Endothelial cell (in vitro differentiated cells): ENCODE results near the gene CD207. TPM values are rescaled to one million over a fixed set of nuclear protein-coding genes. Genes with fewer than 3 reads are reported as not detected.

Source experiments
- DNase-seq: peaks from one replicate; pipeline ENCODE4 v3.0.0; 2021; ENCODE audit warnings: low spot score
- H3K27ac Mint-ChIP-seq: one replicate; pipeline ENCODE4 v1.8.0; 2021; ENCODE audit warnings: mixed read lengths, inconsistent platforms; ENCODE audit not compliant: unreplicated experiment
- H3K27me3 Mint-ChIP-seq: one replicate; pipeline ENCODE4 v1.8.0; 2021; ENCODE audit warnings: mild to moderate bottlenecking, moderate library complexity, mixed read lengths, inconsistent platforms; ENCODE audit not compliant: unreplicated experiment
- H3K36me3 Mint-ChIP-seq: one replicate; pipeline ENCODE4 v1.8.0; 2021; ENCODE audit warnings: mild to moderate bottlenecking, low read depth, mixed read lengths, inconsistent platforms; ENCODE audit not compliant: unreplicated experiment
- H3K4me1 Mint-ChIP-seq: one replicate; pipeline ENCODE4 v1.8.0; 2021; ENCODE audit warnings: mild to moderate bottlenecking, mixed read lengths, inconsistent platforms; ENCODE audit not compliant: unreplicated experiment
- H3K4me3 Mint-ChIP-seq: one replicate; pipeline ENCODE4 v1.8.0; 2021; ENCODE audit warnings: mild to moderate bottlenecking, mixed read lengths, inconsistent platforms; ENCODE audit not compliant: unreplicated experiment
- H3K9me3 Mint-ChIP-seq: one replicate; pipeline ENCODE4 v1.8.0; 2021; ENCODE audit warnings: mixed read lengths, inconsistent platforms; ENCODE audit not compliant: unreplicated experiment
- CTCF ChIP-seq: fragments of 200-600 bp; sonication (generic); IDR thresholded peaks from one replicate; pipeline ENCODE4 v1.5.0; 2021; ENCODE audit warnings: antibody characterized with exemption; ENCODE audit not compliant: unreplicated experiment
- total RNA-seq: library from RNA; stranded (reverse); fragmentation: NEBNext Ultra II Directional; extraction: Animal tissue kit (Norgen Biotek cat#: 25700); gene quantifications from one replicate; pipeline ENCODE4 v1.2.1, GENCODE V29; 2021; ENCODE audit not compliant: unreplicated experiment

CD207 gene
- total RNA-seq, 1 donor from 2014 or later: 0.74 TPM

- peaks cover 29% of the 10 kb centered on the region for H3K4me1 Mint-ChIP-seq
- H3K27ac Mint-ChIP-seq: no peak overlapping the region
- no peak for TF ChIP-seq CTCF
- DNase-seq: no peak
- peaks cover 2% of the 10 kb centered on the region for H3K27me3 Mint-ChIP-seq
- no peak overlapping the region for H3K4me3 Mint-ChIP-seq
- H3K9me3 Mint-ChIP-seq: no peaks in the 10 kb centered on the region
- peaks cover 10% of the 10 kb centered on the region for H3K36me3 Mint-ChIP-seq
These were observed 40.2 kb downstream of the CD207 start for GRCh38 chr2:70795164-70795995.

DNA sequence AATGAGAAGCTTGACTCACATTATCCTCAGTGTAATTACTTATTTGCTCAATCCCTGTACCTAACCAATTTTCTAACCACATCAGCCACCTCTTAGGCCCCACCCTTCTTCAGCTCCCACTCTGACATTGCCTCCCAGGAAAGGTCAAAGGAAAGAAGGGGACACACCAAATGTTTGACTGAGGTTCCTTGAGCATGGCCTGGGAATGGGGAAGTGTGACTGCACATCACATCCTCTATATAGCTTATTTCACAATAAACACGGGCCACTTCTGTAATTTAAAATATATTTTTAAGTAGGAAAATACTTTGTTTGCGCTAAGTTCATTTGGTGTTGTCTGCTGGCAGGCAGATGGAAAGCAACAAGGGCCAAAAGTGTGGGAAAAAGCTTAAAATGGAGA, 42.2 kb downstream of the CD207 start:
- Mint-ChIP-seq H3K4me3 (no peak overlapping the region), H3K27ac (no peak overlapping the region), H3K27me3 (peaks cover 2% of the 10 kb centered on the region), H3K9me3 (no peaks in the 10 kb centered on the region), H3K36me3 (no peaks in the 10 kb centered on the region), H3K4me1 (peaks cover 33% of the 10 kb centered on the region)
- DNase-seq: no peak
- TF ChIP-seq CTCF: no peak

DNA sequence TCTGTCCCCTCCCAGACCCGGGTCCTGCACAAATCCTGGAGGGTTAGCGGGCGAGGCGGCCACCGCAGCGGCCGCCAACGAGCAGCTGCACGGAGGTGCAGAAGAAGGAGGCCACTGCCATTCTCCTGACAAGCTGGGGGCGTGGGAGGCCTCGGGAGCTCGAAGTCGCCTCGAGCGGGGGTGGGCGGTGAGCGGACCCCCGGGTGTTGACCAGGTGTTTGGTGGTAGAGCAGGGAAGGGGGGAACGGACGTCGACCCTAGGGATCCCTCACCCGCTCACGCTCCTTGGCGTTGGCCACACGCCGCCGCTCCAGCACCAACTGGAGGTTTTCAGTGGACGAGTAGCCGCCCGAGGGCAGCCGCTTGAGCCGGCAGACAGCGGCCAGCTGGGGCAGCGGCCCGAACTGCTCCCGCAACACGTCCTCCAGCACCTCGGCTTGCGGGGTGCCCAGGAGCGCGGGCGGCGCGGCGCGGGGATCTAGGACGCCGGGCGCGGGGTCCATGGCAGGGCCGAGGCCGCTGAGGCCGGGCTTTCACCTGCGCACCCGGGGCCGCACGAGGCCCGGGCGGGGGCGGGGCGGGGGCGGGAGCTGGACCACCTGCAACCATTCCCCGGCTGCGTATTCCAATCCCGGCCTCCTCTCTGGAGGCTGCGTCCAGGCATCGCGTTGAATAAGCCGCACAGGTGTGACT, 45.3 kb downstream of the CD207 start, which contains the start of gene FIGLA:
Gene FIGLA (minus strand): TSS at position 508 of the 693 bp plus-strand sequence. CDS start 5 bp downstream, at position 503.
- TF ChIP-seq CTCF: no peak
- Mint-ChIP-seq H3K4me3 (peak within 1 kb of the TSS; percentile 85), H3K9me3 (no peaks in the 10 kb centered on the region), H3K4me1 (peaks cover 17% of the 10 kb centered on the region), H3K27ac (peak within 1 kb of the TSS; percentile 38), H3K36me3 (no peaks in the 10 kb centered on the region), H3K27me3 (peaks cover 2% of the 10 kb centered on the region)
- peak; percentile 45 for DNase-seq

DNA sequence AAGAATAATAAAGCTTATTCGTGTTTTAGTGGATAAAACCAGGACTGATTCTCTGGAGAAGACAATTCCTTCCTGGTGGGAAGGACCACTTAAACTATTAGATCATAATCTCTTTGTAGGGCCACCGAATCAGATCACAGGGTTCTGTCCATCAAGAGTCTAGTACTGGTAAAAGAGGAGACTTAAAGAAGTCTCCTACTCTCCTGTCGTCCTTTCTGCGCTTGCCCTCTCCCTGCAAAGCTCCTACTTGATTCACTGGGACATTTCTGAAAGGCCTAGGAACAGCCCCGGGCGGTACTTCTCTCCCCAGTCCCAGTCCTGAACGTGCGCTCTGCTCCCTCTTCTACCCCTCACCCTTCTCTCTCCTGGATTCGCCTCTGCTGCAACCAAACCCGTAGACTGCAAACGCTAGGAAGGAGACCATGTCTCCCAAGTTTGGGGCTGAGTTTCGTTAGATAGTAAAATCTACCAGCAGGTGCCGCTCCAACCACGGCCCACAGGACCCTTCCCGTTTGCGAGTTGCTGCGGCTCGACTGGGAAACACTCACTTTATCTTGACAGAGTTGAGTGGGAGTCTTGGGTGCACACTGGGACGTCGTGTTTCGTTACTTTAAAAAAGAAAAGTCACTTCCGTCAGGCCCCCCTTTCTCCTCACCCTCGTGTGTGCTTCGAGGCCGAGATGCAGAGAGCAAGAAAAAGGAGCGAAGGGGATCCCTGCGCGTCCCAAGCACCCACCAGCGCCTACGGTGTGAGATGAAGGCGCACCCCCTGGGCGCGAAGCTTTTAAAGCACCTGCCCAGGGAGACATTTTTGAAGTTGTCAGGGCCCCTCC, 46.1 kb downstream of the CD207 start:
- H3K4me3 Mint-ChIP-seq: peak overlapping the region; percentile 85
- no peak overlapping the region for H3K27ac Mint-ChIP-seq

More for the DNA sequence above, 46.1 kb downstream of the CD207 start:
- peak; percentile 82 for DNase-seq
- Mint-ChIP-seq H3K36me3 (no peaks in the 10 kb centered on the region), H3K4me1 (peaks cover 13% of the 10 kb centered on the region), H3K9me3 (no peaks in the 10 kb centered on the region), H3K27me3 (peaks cover 2% of the 10 kb centered on the region)
- TF ChIP-seq CTCF: peak; percentile 53
